Measurements from ENCODE around the gene SLC15A2. TPM values are rescaled to one million over a fixed set of nuclear protein-coding genes. Genes with fewer than 3 reads are reported as not detected.

SLC15A2 gene
- total and polyA plus RNA-seq, 2 experiments from 2014 or later = 0.26 to 0.90 TPM

DNA sequence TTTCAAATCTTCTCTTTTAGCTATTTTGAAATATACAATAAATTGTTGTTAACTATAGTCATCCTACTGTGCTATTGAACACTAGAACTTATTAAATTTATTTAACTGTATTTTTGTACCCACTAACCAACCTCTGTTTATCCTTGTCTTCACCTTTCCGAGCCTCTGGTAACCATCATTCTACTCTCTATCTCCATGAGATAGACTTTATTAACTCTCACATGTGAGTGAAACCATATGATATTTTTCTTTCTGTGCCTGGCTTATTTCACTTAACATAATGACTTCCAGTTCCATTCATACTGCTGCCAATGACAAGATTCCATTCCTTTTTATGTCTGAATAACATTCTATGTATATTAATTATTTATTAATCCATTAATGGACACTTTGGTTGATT is 15.8 kb upstream of the SLC15A2 start:
- Histone ChIP-seq H3K36me3 (ENCODE audit: insufficient read depth) (no peaks in the 10 kb centered on the region), H3K9me2 (ENCODE audit: insufficient read depth) (no peaks in the 10 kb centered on the region), H3K27me3 (ENCODE audit: insufficient read depth) (no peaks in the 10 kb centered on the region), H3F3A (replicated peaks; ENCODE audit: low read depth) (no peaks in the 10 kb centered on the region), H2AFZ (no peak overlapping the region), H4K20me1 (replicated peaks; ENCODE audit: insufficient read depth) (no peaks in the 10 kb centered on the region), H3K79me2 (replicated peaks; ENCODE audit: insufficient read depth) (no peaks in the 10 kb centered on the region), H3K4me3 (no peak overlapping the region), H3K4me2 (no peak overlapping the region), H3K4me1 (ENCODE audit: insufficient read depth) (peaks cover 10% of the 10 kb centered on the region), H3K27ac (ENCODE audit: low read depth) (no peak overlapping the region)
- no peak for ATAC-seq
- Mint-ChIP-seq H3K4me1 (peaks cover 9% of the 10 kb centered on the region), H3K9me3 (no peaks in the 10 kb centered on the region), H3K27me3 (ENCODE audit: insufficient read depth, low read depth, poor library complexity) (peaks cover 3% of the 10 kb centered on the region), H3K27ac (no peak overlapping the region), H3K4me3 (no peak overlapping the region), H3K36me3 (ENCODE audit: low read depth) (no peaks in the 10 kb centered on the region)
- DNase-seq (ENCODE audit: low spot score) = no peak
- TF ChIP-seq, protein P1, sequence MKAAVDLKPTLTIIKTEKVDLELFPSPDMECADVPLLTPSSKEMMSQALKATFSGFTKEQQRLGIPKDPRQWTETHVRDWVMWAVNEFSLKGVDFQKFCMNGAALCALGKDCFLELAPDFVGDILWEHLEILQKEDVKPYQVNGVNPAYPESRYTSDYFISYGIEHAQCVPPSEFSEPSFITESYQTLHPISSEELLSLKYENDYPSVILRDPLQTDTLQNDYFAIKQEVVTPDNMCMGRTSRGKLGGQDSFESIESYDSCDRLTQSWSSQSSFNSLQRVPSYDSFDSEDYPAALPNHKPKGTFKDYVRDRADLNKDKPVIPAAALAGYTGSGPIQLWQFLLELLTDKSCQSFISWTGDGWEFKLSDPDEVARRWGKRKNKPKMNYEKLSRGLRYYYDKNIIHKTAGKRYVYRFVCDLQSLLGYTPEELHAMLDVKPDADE (IDR thresholded peaks at IDR 0.05) = no peak
- TF ChIP-seq, protein P2, sequence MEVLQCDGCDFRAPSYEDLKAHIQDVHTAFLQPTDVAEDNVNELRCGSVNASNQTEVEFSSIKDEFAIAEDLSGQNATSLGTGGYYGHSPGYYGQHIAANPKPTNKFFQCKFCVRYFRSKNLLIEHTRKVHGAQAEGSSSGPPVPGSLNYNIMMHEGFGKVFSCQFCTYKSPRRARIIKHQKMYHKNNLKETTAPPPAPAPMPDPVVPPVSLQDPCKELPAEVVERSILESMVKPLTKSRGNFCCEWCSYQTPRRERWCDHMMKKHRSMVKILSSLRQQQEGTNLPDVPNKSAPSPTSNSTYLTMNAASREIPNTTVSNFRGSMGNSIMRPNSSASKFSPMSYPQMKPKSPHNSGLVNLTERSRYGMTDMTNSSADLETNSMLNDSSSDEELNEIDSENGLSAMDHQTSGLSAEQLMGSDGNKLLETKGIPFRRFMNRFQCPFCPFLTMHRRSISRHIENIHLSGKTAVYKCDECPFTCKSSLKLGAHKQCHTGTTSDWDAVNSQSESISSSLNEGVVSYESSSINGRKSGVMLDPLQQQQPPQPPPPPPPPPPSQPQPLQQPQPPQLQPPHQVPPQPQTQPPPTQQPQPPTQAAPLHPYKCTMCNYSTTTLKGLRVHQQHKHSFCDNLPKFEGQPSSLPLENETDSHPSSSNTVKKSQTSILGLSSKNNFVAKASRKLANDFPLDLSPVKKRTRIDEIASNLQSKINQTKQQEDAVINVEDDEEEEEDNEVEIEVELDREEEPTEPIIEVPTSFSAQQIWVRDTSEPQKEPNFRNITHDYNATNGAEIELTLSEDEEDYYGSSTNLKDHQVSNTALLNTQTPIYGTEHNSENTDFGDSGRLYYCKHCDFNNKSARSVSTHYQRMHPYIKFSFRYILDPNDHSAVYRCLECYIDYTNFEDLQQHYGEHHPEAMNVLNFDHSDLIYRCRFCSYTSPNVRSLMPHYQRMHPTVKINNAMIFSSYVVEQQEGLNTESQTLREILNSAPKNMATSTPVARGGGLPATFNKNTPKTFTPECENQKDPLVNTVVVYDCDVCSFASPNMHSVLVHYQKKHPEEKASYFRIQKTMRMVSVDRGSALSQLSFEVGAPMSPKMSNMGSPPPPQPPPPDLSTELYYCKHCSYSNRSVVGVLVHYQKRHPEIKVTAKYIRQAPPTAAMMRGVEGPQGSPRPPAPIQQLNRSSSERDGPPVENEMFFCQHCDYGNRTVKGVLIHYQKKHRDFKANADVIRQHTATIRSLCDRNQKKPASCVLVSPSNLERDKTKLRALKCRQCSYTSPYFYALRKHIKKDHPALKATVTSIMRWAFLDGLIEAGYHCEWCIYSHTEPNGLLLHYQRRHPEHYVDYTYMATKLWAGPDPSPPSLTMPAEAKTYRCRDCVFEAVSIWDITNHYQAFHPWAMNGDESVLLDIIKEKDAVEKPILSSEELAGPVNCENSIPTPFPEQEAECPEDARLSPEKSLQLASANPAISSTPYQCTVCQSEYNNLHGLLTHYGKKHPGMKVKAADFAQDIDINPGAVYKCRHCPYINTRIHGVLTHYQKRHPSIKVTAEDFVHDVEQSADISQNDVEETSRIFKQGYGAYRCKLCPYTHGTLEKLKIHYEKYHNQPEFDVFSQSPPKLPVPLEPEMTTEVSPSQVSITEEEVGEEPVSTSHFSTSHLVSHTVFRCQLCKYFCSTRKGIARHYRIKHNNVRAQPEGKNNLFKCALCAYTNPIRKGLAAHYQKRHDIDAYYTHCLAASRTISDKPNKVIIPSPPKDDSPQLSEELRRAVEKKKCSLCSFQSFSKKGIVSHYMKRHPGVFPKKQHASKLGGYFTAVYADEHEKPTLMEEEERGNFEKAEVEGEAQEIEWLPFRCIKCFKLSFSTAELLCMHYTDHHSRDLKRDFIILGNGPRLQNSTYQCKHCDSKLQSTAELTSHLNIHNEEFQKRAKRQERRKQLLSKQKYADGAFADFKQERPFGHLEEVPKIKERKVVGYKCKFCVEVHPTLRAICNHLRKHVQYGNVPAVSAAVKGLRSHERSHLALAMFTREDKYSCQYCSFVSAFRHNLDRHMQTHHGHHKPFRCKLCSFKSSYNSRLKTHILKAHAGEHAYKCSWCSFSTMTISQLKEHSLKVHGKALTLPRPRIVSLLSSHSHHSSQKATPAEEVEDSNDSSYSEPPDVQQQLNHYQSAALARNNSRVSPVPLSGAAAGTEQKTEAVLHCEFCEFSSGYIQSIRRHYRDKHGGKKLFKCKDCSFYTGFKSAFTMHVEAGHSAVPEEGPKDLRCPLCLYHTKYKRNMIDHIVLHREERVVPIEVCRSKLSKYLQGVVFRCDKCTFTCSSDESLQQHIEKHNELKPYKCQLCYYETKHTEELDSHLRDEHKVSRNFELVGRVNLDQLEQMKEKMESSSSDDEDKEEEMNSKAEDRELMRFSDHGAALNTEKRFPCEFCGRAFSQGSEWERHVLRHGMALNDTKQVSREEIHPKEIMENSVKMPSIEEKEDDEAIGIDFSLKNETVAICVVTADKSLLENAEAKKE (CRISPR knock-in tag; IDR thresholded peaks at IDR 0.05) = no peak
- no peak for TF ChIP-seq ZNF331 (CRISPR knock-in tag; IDR thresholded peaks at IDR 0.05; ENCODE audit: low read depth)
- TF ChIP-seq, protein P3, sequence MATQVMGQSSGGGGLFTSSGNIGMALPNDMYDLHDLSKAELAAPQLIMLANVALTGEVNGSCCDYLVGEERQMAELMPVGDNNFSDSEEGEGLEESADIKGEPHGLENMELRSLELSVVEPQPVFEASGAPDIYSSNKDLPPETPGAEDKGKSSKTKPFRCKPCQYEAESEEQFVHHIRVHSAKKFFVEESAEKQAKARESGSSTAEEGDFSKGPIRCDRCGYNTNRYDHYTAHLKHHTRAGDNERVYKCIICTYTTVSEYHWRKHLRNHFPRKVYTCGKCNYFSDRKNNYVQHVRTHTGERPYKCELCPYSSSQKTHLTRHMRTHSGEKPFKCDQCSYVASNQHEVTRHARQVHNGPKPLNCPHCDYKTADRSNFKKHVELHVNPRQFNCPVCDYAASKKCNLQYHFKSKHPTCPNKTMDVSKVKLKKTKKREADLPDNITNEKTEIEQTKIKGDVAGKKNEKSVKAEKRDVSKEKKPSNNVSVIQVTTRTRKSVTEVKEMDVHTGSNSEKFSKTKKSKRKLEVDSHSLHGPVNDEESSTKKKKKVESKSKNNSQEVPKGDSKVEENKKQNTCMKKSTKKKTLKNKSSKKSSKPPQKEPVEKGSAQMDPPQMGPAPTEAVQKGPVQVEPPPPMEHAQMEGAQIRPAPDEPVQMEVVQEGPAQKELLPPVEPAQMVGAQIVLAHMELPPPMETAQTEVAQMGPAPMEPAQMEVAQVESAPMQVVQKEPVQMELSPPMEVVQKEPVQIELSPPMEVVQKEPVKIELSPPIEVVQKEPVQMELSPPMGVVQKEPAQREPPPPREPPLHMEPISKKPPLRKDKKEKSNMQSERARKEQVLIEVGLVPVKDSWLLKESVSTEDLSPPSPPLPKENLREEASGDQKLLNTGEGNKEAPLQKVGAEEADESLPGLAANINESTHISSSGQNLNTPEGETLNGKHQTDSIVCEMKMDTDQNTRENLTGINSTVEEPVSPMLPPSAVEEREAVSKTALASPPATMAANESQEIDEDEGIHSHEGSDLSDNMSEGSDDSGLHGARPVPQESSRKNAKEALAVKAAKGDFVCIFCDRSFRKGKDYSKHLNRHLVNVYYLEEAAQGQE (IDR thresholded peaks at IDR 0.05; ENCODE audit: unreplicated experiment) = no peak
- no peak for TF ChIP-seq EZH2phosphoT487 (IDR thresholded peaks at IDR 0.05; ENCODE audit: unreplicated experiment)

Data from GM23338 (cell line).